ENCODE data around the gene RASSF7.
A peak's percentile ranks its signal among the peaks of the same experiment; 100 is the strongest.

Gene RASSF7

DNA sequence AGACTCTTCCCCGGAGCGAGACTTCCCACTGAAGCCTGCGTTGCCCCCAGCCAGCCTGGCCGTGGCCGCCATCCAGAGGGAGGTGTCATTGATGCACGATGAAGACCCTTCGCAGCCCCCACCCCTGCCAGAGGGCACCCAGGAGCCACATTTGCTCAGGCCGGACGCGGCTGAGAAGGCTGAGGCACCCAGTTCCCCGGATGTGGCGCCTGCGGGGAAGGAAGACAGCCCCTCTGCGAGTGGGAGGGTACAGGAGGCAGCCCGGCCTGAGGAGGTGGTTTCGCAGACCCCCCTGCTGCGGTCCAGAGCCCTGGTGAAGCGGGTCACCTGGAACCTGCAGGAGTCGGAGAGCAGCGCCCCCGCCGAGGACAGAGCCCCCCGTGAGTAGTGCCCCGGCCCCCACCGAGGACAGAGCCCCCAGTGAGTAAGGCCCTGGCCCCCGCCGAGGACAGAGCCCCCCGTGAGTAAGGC, 48.6 kb downstream of the RASSF7 start:
- ChIA-PET POLR2A (no interaction called here), CTCF (no interaction called here)
- TF ChIP-seq L3MBTL2 (conservative IDR thresholded peaks at IDR 0.05) (no peak), HDGF (IDR thresholded peaks at IDR 0.05; ENCODE audit: borderline replicate concordance) (no peak), BHLHE40 (IDR thresholded peaks at IDR 0.05; ENCODE audit: borderline replicate concordance) (no peak), NFRKB (IDR thresholded peaks at IDR 0.05) (no peak), CTBP1 (IDR thresholded peaks at IDR 0.05; ENCODE audit: borderline replicate concordance) (no peak), FOXA1 (IDR thresholded peaks at IDR 0.05) (no peak), ELF4 (IDR thresholded peaks at IDR 0.05) (no peak), LEF1 (IDR thresholded peaks at IDR 0.05; ENCODE audit: borderline replicate concordance) (no peak), ARNT (IDR thresholded peaks at IDR 0.05) (no peak), FOXM1 (IDR thresholded peaks at IDR 0.05; ENCODE audit: borderline replicate concordance) (no peak), ZNF384 (IDR thresholded peaks at IDR 0.05) (no peak), SP1 (IDR thresholded peaks at IDR 0.05) (no peak), SUZ12 (IDR thresholded peaks at IDR 0.05) (no peak)
- no peak for DNase-seq (ENCODE audit: extremely low spot score)

- DNase-seq (ENCODE audit: extremely low spot score) = no peak
- POLR2A ChIA-PET = no interaction called here
- CTCF ChIA-PET = no interaction called here
- TF ChIP-seq, protein P1, sequence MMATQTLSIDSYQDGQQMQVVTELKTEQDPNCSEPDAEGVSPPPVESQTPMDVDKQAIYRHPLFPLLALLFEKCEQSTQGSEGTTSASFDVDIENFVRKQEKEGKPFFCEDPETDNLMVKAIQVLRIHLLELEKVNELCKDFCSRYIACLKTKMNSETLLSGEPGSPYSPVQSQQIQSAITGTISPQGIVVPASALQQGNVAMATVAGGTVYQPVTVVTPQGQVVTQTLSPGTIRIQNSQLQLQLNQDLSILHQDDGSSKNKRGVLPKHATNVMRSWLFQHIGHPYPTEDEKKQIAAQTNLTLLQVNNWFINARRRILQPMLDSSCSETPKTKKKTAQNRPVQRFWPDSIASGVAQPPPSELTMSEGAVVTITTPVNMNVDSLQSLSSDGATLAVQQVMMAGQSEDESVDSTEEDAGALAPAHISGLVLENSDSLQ (IDR thresholded peaks at IDR 0.05) = no peak
- TF ChIP-seq ZNF384 (IDR thresholded peaks at IDR 0.05) (no peak), L3MBTL2 (conservative IDR thresholded peaks at IDR 0.05) (no peak), CTBP1 (IDR thresholded peaks at IDR 0.05; ENCODE audit: borderline replicate concordance) (no peak), SP1 (IDR thresholded peaks at IDR 0.05) (no peak), TARDBP (IDR thresholded peaks at IDR 0.05) (no peak), ELF4 (IDR thresholded peaks at IDR 0.05) (no peak), SUZ12 (IDR thresholded peaks at IDR 0.05) (no peak), NFRKB (IDR thresholded peaks at IDR 0.05) (no peak), FOXK2 (IDR thresholded peaks at IDR 0.05) (no peak), BHLHE40 (IDR thresholded peaks at IDR 0.05; ENCODE audit: borderline replicate concordance) (no peak), LEF1 (IDR thresholded peaks at IDR 0.05; ENCODE audit: borderline replicate concordance) (no peak), ARNT (IDR thresholded peaks at IDR 0.05) (no peak), FOXA1 (IDR thresholded peaks at IDR 0.05) (no peak), HDGF (IDR thresholded peaks at IDR 0.05; ENCODE audit: borderline replicate concordance) (no peak), FOXM1 (IDR thresholded peaks at IDR 0.05; ENCODE audit: borderline replicate concordance) (no peak)
Measured at GRCh38 chr11:610146-610801, 49.5 kb downstream of the RASSF7 start.

DNA sequence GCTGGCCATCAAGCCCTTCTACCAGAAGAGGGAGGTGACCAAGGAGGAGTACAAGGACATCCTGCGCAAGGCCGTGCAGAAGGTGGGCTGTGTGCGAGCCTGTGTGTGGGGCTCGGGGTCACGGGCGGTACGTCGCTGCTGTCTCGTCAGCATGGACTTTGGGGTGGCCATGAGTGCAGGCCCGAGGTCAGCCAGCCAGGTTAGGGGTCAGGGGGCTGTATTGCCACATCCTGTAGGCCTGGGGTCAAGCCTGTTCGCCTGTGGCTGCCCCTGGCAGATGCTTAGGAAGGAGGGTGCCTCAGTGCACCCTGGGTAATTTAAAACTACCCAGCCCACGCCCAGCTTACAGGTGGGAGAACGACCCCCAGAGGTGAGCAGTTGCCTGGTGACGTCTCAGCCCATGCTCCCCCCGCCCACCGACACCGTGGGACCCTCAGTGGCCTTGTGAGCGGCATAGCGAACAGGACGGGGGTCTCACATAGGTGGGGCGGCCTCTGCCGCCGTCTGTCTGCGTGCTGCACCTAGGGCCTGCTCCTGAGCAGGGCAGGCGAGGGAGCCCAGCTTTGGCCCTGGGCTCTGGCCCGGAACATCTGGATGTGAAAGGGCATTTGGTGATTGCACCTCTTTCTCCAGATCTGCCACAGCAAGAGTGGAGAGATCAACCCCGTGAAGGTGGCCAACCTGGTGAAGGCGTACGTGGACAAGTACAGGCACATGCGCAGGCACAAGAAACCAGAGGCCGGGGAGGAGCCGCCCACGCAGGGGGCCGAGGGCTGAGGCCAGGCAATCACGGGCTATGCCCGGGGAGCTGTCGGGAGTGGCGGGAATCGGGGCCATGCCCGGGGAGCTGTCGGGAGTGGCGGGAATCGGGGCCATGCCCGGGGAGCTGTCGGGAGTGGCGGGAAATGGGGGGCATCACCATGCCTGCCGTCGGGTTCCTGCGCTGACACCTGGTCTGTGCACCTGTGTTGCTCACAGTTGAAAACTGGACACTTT, 50.5 kb downstream of the RASSF7 start:
- TF ChIP-seq ELF4 (IDR thresholded peaks at IDR 0.05) = no peak
- no peak for TF ChIP-seq BHLHE40 (IDR thresholded peaks at IDR 0.05; ENCODE audit: borderline replicate concordance)
- TF ChIP-seq LEF1 (IDR thresholded peaks at IDR 0.05; ENCODE audit: borderline replicate concordance) = no peak
- ChIA-PET POLR2A (no interaction called here), CTCF (no interaction called here)
- DNase-seq (ENCODE audit: extremely low spot score) = no peak

GRCh38 chr11:612201-612960, 51.6 kb downstream of the RASSF7 start:
- TF ChIP-seq ARNT (IDR thresholded peaks at IDR 0.05) (no peak), SUZ12 (IDR thresholded peaks at IDR 0.05) (no peak), L3MBTL2 (conservative IDR thresholded peaks at IDR 0.05) (no peak), NFRKB (IDR thresholded peaks at IDR 0.05) (no peak), LEF1 (IDR thresholded peaks at IDR 0.05; ENCODE audit: borderline replicate concordance) (no peak), HDGF (IDR thresholded peaks at IDR 0.05; ENCODE audit: borderline replicate concordance) (no peak), CTBP1 (IDR thresholded peaks at IDR 0.05; ENCODE audit: borderline replicate concordance) (no peak)
- DNase-seq (ENCODE audit: extremely low spot score) = no peak
- ChIA-PET CTCF (no interaction called here), POLR2A (no interaction called here)

GRCh38 chr11:612961-613300, 52.2 kb downstream of the RASSF7 start:
- ChIA-PET CTCF (no interaction called here), POLR2A (no interaction called here)
- TF ChIP-seq FOXK2 (IDR thresholded peaks at IDR 0.05) (no peak), ZNF384 (IDR thresholded peaks at IDR 0.05) (no peak), L3MBTL2 (conservative IDR thresholded peaks at IDR 0.05) (no peak), SUZ12 (IDR thresholded peaks at IDR 0.05) (no peak), ELF4 (IDR thresholded peaks at IDR 0.05) (no peak), SP1 (IDR thresholded peaks at IDR 0.05) (no peak), CTBP1 (IDR thresholded peaks at IDR 0.05; ENCODE audit: borderline replicate concordance) (no peak), TARDBP (IDR thresholded peaks at IDR 0.05) (no peak), BHLHE40 (IDR thresholded peaks at IDR 0.05; ENCODE audit: borderline replicate concordance) (no peak)
- DNase-seq (ENCODE audit: extremely low spot score) = no peak

GRCh38 chr11:613369-613968, 52.7 kb downstream of the RASSF7 start:
- ChIA-PET POLR2A (interaction anchor here (1.0 kb wide), 1 partner anchor 78 kb away, joined by 3 read pairs; the partner anchor contains the start of gene HRAS), CTCF (no interaction called here)
- DNase-seq (ENCODE audit: extremely low spot score) = peak; percentile 38
- TF ChIP-seq NFRKB (IDR thresholded peaks at IDR 0.05) (no peak), LEF1 (IDR thresholded peaks at IDR 0.05; ENCODE audit: borderline replicate concordance) (no peak), TARDBP (IDR thresholded peaks at IDR 0.05) (no peak), L3MBTL2 (conservative IDR thresholded peaks at IDR 0.05) (no peak)
- TF ChIP-seq, protein P1 (IDR thresholded peaks at IDR 0.05) = peak; percentile 53

All from HEK293T (cell line).